ENCODE data around the gene DDX56.

DNA sequence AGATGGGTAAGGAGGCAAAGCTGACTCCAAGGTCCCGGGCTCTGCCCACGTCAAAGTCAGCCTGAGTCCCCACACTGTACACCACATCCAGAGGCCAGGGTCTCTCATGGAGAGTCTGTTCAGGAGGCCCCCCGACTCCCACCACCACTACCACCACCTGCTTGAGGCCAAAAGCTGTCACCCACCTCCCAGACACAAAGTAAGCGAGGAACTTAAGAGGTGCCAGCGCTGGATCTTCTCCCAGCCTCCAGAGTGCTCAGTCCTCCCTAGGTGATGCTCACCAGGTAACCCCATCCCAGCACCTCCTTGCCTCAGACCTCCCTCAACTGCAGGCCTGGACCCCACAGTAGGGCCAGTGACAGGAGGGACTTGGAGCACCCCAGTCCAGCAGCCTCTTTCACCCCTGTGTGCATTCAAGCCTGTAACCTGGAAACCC lies 33.1 kb downstream of the DDX56 start:
- TF ChIP-seq, protein P1, sequence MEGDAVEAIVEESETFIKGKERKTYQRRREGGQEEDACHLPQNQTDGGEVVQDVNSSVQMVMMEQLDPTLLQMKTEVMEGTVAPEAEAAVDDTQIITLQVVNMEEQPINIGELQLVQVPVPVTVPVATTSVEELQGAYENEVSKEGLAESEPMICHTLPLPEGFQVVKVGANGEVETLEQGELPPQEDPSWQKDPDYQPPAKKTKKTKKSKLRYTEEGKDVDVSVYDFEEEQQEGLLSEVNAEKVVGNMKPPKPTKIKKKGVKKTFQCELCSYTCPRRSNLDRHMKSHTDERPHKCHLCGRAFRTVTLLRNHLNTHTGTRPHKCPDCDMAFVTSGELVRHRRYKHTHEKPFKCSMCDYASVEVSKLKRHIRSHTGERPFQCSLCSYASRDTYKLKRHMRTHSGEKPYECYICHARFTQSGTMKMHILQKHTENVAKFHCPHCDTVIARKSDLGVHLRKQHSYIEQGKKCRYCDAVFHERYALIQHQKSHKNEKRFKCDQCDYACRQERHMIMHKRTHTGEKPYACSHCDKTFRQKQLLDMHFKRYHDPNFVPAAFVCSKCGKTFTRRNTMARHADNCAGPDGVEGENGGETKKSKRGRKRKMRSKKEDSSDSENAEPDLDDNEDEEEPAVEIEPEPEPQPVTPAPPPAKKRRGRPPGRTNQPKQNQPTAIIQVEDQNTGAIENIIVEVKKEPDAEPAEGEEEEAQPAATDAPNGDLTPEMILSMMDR (IDR thresholded peaks at IDR 0.05) = no peak
- TF ChIP-seq POLR2A (IDR thresholded peaks at IDR 0.05) = no peak
